ENCODE results near the gene PFDN4.

The PFDN4 gene

DNA sequence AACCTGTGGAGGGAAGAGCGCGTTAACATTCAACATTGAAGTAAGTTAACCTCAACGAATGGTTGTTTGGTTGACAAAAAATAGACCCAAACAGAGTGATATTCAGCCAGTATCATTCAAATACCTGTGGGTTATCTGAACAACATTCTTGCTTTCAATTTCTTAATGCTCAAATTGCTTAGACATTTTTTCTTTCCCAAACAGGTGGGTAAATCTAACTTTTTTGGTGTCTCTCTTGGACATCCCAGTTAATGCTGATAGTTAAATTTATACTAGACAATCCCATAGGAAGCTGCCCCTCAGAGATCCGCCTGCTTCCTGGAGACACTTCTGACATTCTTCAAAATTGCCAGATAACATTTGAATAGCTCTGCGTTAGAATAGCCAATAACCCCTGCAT lies 14.1 kb upstream of the PFDN4 start:
- no peak overlapping the region for H3K23ac ChIP-seq (ENCODE audit: low read depth, low read length, poor library complexity)
- H3K4me2 ChIP-seq (ENCODE audit: insufficient read depth, low read length, poor library complexity, severe bottlenecking), result no peak overlapping the region
- H3K9ac ChIP-seq (ENCODE audit: low read depth, low read length, poor library complexity), result no peak overlapping the region
- no peak overlapping the region for H3K4me3 ChIP-seq (ENCODE audit: low read length in 2 of 2)
- H2AK5ac ChIP-seq (ENCODE audit: low read depth, low read length), result no peak overlapping the region
- no peaks in the 10 kb centered on the region for H3K36me3 ChIP-seq (replicated peaks in 1 of 2; ENCODE audit: control insufficient read depth in 2 of 2, insufficient read depth in 2 of 2, low read length in 2 of 2)
- H4K91ac ChIP-seq (ENCODE audit: low read depth, low read length, poor library complexity), result no peak overlapping the region
- H2BK12ac ChIP-seq (ENCODE audit: low read length), result no peak overlapping the region
- H3K18ac ChIP-seq (ENCODE audit: low read length), result no peak overlapping the region
- peaks cover 0 to 2% of the 10 kb centered on the region in 2 donors for H3K4me1 ChIP-seq (ENCODE audit: control insufficient read depth in 2 of 2, insufficient read depth in 1 of 2, low read depth in 1 of 2, low read length in 2 of 2)
- no peaks in the 10 kb centered on the region for H3K9me3 ChIP-seq (replicated peaks in 1 of 2; ENCODE audit: control insufficient read depth in 2 of 2, insufficient read depth in 1 of 2, low read depth in 1 of 2, low read length in 2 of 2)
- no peak overlapping the region for H2BK5ac ChIP-seq (ENCODE audit: low read length)
- no peak overlapping the region for H2BK15ac ChIP-seq (ENCODE audit: low read length)
- no peak overlapping the region for H4K8ac ChIP-seq (ENCODE audit: low read depth, low read length)
- H2AFZ ChIP-seq (ENCODE audit: low read length), result no peak overlapping the region
- no CpG with 5 or more reads among the region's 5 CpGs for WGBS, 2 donors (ENCODE audit: extremely low coverage in 2 of 2, insufficient read length in 2 of 2, insufficient replicate concordance in 1 of 2)
- no peak overlapping the region for H2BK120ac ChIP-seq (ENCODE audit: low read depth, low read length)
- no peak overlapping the region for H3K14ac ChIP-seq (ENCODE audit: low read length)
- DNase-seq (ENCODE audit: low spot score), result no peak
- no peak overlapping the region for H3K4ac ChIP-seq (ENCODE audit: low read length)
- no peaks in the 10 kb centered on the region for H3K79me1 ChIP-seq (ENCODE audit: low read depth, low read length)
- H3K27me3 ChIP-seq (ENCODE audit: control insufficient read depth in 3 of 3, insufficient read depth in 3 of 3, low read depth in 1 of 3, low read length in 3 of 3), result peaks cover 0 to 9% (median 0%) of the 10 kb centered on the region in 3 experiments
- no peak overlapping the region for H3K27ac ChIP-seq (replicated peaks; ENCODE audit: low read length)

DNA sequence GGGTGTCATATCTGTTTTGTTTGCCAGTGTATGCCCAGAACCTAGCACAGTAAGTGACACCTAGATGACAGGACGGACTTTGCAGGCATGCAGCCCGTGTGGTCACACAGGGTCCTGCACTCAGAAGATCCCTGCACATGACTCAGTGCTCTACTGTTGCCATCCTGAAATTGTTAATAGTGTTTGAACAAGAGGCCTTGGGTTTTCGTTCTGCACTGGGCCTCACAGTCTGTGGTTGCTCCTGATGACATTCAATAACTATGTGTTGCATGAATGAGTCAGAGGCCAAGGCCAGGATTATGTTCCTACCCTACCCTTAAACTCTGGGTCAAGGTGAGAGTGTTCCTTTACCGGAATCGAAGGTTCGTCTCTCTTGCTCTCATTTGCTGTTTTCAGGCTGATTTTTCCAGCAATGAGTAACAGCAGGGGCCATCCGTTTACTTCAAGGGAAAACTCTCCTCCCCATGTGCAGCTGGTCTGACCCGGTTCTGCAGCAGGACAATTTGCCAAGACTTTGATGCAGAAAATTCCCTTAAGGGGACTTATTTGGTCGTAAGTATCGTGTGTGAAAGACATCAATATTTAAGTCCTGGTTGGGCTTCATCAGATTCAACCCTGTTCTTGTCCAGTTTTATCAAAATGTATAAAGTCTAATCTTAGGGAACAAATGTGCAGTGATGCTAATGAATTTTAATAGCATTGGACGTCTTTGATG lies 13.0 kb upstream of the PFDN4 start:
- H2BK15ac ChIP-seq (ENCODE audit: low read length), result no peak overlapping the region
- no peaks in the 10 kb centered on the region for H3K79me1 ChIP-seq (ENCODE audit: low read depth, low read length)
- no peak for DNase-seq (ENCODE audit: low spot score)
- H2AFZ ChIP-seq (ENCODE audit: low read length), result no peak overlapping the region
- no peak overlapping the region for H2BK5ac ChIP-seq (ENCODE audit: low read length)
- H2BK120ac ChIP-seq (ENCODE audit: low read depth, low read length), result no peak overlapping the region
- no peak overlapping the region for H3K23ac ChIP-seq (ENCODE audit: low read depth, low read length, poor library complexity)
- no peak overlapping the region for H3K9ac ChIP-seq (ENCODE audit: low read depth, low read length, poor library complexity)
- peak overlapping the region in 1 of 2 donors; percentile 68 for H3K4me3 ChIP-seq (ENCODE audit: low read length in 2 of 2)
- no peak overlapping the region for H4K8ac ChIP-seq (ENCODE audit: low read depth, low read length)
- H3K4me1 ChIP-seq (ENCODE audit: control insufficient read depth in 2 of 2, insufficient read depth in 1 of 2, low read depth in 1 of 2, low read length in 2 of 2), result peaks cover 0 to 2% of the 10 kb centered on the region in 2 donors
- peaks cover 0 to 5% (median 0%) of the 10 kb centered on the region in 3 experiments for H3K27me3 ChIP-seq (ENCODE audit: control insufficient read depth in 3 of 3, insufficient read depth in 3 of 3, low read depth in 1 of 3, low read length in 3 of 3)
- no peak overlapping the region for H3K27ac ChIP-seq (replicated peaks; ENCODE audit: low read length)
- H4K91ac ChIP-seq (ENCODE audit: low read depth, low read length, poor library complexity), result no peak overlapping the region
- WGBS, 2 donors (ENCODE audit: extremely low coverage in 2 of 2, insufficient read length in 2 of 2, insufficient replicate concordance in 1 of 2), result no CpG with 5 or more reads among the region's 11 CpGs
- no peak overlapping the region for H2BK12ac ChIP-seq (ENCODE audit: low read length)
- H3K18ac ChIP-seq (ENCODE audit: low read length), result no peak overlapping the region
- no peak overlapping the region for H3K4me2 ChIP-seq (ENCODE audit: insufficient read depth, low read length, poor library complexity, severe bottlenecking)
- no peak overlapping the region for H3K14ac ChIP-seq (ENCODE audit: low read length)
- H3K4ac ChIP-seq (ENCODE audit: low read length), result no peak overlapping the region
- H3K9me3 ChIP-seq (replicated peaks in 1 of 2; ENCODE audit: control insufficient read depth in 2 of 2, insufficient read depth in 1 of 2, low read depth in 1 of 2, low read length in 2 of 2), result no peaks in the 10 kb centered on the region
- H3K36me3 ChIP-seq (replicated peaks in 1 of 2; ENCODE audit: control insufficient read depth in 2 of 2, insufficient read depth in 2 of 2, low read length in 2 of 2), result peaks cover 0 to 2% of the 10 kb centered on the region in 2 donors
- peak overlapping the region; percentile 49 for H2AK5ac ChIP-seq (ENCODE audit: low read depth, low read length)

DNA sequence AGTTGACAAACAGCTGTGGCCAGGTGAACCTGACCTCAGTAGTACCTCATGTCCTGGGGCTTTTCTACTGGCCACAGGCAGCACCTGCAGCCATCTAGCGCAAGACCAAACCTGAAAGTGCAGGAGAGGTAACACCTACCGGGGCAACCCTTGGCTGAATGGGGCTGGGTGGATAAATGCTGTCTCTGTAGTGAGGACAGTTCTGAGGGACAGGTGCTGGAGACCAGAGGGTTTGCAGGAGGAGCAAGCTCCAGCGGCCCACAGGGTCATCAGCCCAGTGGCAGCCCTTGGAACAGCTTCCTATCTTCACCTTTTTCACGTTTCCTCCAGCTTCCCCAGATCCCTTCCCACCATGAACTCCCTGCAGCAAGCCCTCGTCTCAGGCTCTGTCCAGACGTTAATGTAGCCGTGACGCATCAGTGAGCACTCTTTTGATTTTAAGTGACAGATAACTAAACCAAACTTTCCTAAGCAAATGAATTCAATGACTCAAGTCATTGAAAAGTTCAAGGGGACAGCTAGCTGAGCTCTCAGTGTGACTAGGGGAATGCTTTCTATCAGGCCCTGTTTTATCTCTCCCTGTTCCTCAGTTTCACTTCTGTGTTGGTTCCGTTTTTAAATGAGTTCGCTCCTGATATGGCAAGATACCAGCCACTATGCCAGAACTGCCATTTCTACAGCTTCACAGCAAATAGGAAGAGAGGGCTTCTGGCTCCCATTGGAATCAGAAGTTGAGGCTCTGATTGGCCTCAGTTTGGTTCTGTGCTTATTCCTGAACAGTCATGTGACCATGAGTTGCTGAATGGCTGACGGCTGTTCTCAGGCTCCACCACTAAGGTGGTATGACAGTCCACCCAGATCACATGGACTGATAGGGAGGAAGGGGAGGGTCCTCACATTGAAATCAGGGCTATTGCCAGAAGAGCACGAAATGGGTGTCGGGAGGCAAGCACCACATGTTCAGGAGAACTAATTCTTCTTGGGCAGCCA lies 12.1 kb upstream of the PFDN4 start:
- Histone ChIP-seq H3K4ac (ENCODE audit: low read length) (peak overlapping the region; percentile 59), H2BK5ac (ENCODE audit: low read length) (no peak overlapping the region), H2BK15ac (ENCODE audit: low read length) (peak overlapping the region; percentile 49), H4K91ac (ENCODE audit: low read depth, low read length, poor library complexity) (no peak overlapping the region), H3K23ac (ENCODE audit: low read depth, low read length, poor library complexity) (no peak overlapping the region), H3K27me3 (ENCODE audit: control insufficient read depth in 3 of 3, insufficient read depth in 3 of 3, low read depth in 1 of 3, low read length in 3 of 3) (peaks cover 0 to 12% (median 0%) of the 10 kb centered on the region in 3 experiments), H2BK12ac (ENCODE audit: low read length) (no peak overlapping the region), H3K9me3 (replicated peaks in 1 of 2; ENCODE audit: control insufficient read depth in 2 of 2, insufficient read depth in 1 of 2, low read depth in 1 of 2, low read length in 2 of 2) (no peaks in the 10 kb centered on the region), H2AFZ (ENCODE audit: low read length) (peak overlapping the region; percentile 68), H3K79me1 (ENCODE audit: low read depth, low read length) (no peaks in the 10 kb centered on the region), H3K9ac (ENCODE audit: low read depth, low read length, poor library complexity) (no peak overlapping the region), H2BK120ac (ENCODE audit: low read depth, low read length) (no peak overlapping the region), H2AK5ac (ENCODE audit: low read depth, low read length) (peak overlapping the region; percentile 49), H3K14ac (ENCODE audit: low read length) (no peak overlapping the region), H3K4me2 (ENCODE audit: insufficient read depth, low read length, poor library complexity, severe bottlenecking) (no peak overlapping the region), H4K8ac (ENCODE audit: low read depth, low read length) (no peak overlapping the region), H3K36me3 (replicated peaks in 1 of 2; ENCODE audit: control insufficient read depth in 2 of 2, insufficient read depth in 2 of 2, low read length in 2 of 2) (peaks cover 0 to 2% of the 10 kb centered on the region in 2 donors), H3K18ac (ENCODE audit: low read length) (peak overlapping the region; percentile 54), H3K4me3 (ENCODE audit: low read length in 2 of 2) (no peak overlapping the region), H3K27ac (replicated peaks; ENCODE audit: low read length) (no peak overlapping the region), H3K4me1 (ENCODE audit: control insufficient read depth in 2 of 2, insufficient read depth in 1 of 2, low read depth in 1 of 2, low read length in 2 of 2) (peaks cover 0 to 2% of the 10 kb centered on the region in 2 donors)
- no peak for DNase-seq (ENCODE audit: low spot score)
- no CpG with 5 or more reads among the region's 13 CpGs for WGBS, 2 donors (ENCODE audit: extremely low coverage in 2 of 2, insufficient read length in 2 of 2, insufficient replicate concordance in 1 of 2)
